Activated T-cell treated with anti-CD3 and anti-CD28 coated beads, Interleukin-2, amount 50 U/mL, for 4 hours (primary cell): ENCODE results near the gene CDYL2. TPM values are rescaled to one million over a fixed set of nuclear protein-coding genes. Genes with fewer than 3 reads are reported as not detected.

ENCODE experiments used
- ATAC-seq, 2 donors: fragments of 200-7000 bp; cut with Tn5 transposase; one replicate each; pipeline ENCODE4 v1.10.0; 2021
- DNase-seq: peaks from one replicate; pipeline ENCODE4 v3.0.0-alpha.2; 2020
- H3K27me3 Mint-ChIP-seq: one replicate; pipeline ENCODE4 v1.8.0; 2021; ENCODE audit warnings: low read depth, mixed read lengths
- H3K36me3 Mint-ChIP-seq: one replicate; pipeline ENCODE4 v1.8.0; 2022; ENCODE audit warnings: mixed read lengths; ENCODE audit not compliant: insufficient read depth
- H3K4me1 Mint-ChIP-seq: one replicate; pipeline ENCODE4 v1.8.0; 2021; ENCODE audit warnings: low read depth, mixed read lengths
- H3K4me3 Mint-ChIP-seq: one replicate; pipeline ENCODE4 v1.8.0; 2021; ENCODE audit warnings: mild to moderate bottlenecking, moderate library complexity, mixed read lengths
- H3K9me3 Mint-ChIP-seq: one replicate; pipeline ENCODE4 v1.8.0; 2021; ENCODE audit warnings: mixed read lengths
- total RNA-seq, 3 donors: library from RNA; stranded (reverse); gene quantifications; one replicate each; pipeline ENCODE4 v1.2.1, GENCODE V29; 2021

Gene CDYL2
- total RNA-seq = 10 to 100 TPM; 15.3 to 19.8 (median 15.6) TPM

- H3K27me3 Mint-ChIP-seq = no peaks in the 10 kb centered on the region
- H3K4me1 Mint-ChIP-seq = peaks cover 28% of the 10 kb centered on the region
- DNase-seq = peak; percentile 28
- peak; percentile 67 to 75 for ATAC-seq
- peaks cover 4% of the 10 kb centered on the region for H3K9me3 Mint-ChIP-seq
- H3K36me3 Mint-ChIP-seq = no peaks in the 10 kb centered on the region
- peak within 1 kb of the TSS; percentile 95 for H3K4me3 Mint-ChIP-seq
Observed at GRCh38 chr16:80804526-80805383, at the start of gene CDYL2. CDYL2 (minus strand) TSS chr16:80804598; CDS start chr16:80804173, 425 bp downstream.

GRCh38 chr16:80852261-80852872 lies 48.0 kb upstream of the CDYL2 start:
- Mint-ChIP-seq H3K9me3 (no peaks in the 10 kb centered on the region), H3K4me1 (no peaks in the 10 kb centered on the region), H3K36me3 (no peaks in the 10 kb centered on the region), H3K4me3 (no peak overlapping the region), H3K27me3 (peaks cover 18% of the 10 kb centered on the region)
- DNase-seq (no peak), ATAC-seq (no peak)

GRCh38 chr16:80851831-80852230 lies 47.4 kb upstream of the CDYL2 start:
- Mint-ChIP-seq H3K9me3 (no peaks in the 10 kb centered on the region), H3K36me3 (no peaks in the 10 kb centered on the region), H3K27me3 (peaks cover 18% of the 10 kb centered on the region)

GRCh38 chr16:80850757-80851156 lies 46.4 kb upstream of the CDYL2 start:
- no peak for ATAC-seq

More at GRCh38 chr16:80851831-80852230, 47.4 kb upstream of the CDYL2 start:
- Mint-ChIP-seq H3K4me1 (no peaks in the 10 kb centered on the region), H3K4me3 (no peak overlapping the region)
- ATAC-seq (no peak), DNase-seq (no peak)

GRCh38 chr16:80848862-80849261 lies 44.5 kb upstream of the CDYL2 start:
- Mint-ChIP-seq H3K36me3 (no peaks in the 10 kb centered on the region), H3K4me3 (no peak overlapping the region), H3K4me1 (no peaks in the 10 kb centered on the region), H3K9me3 (peaks cover 8% of the 10 kb centered on the region), H3K27me3 (peaks cover 14% of the 10 kb centered on the region)
- DNase-seq = no peak
- ATAC-seq = no peak

More at GRCh38 chr16:80850757-80851156, 46.4 kb upstream of the CDYL2 start:
- peaks cover 18% of the 10 kb centered on the region for H3K27me3 Mint-ChIP-seq
- no peak for DNase-seq
- H3K36me3 Mint-ChIP-seq = no peaks in the 10 kb centered on the region
- H3K4me3 Mint-ChIP-seq = no peak overlapping the region
- H3K4me1 Mint-ChIP-seq = no peaks in the 10 kb centered on the region
- no peaks in the 10 kb centered on the region for H3K9me3 Mint-ChIP-seq

GRCh38 chr16:80846680-80847079 lies 42.3 kb upstream of the CDYL2 start:
- no peak for ATAC-seq
- Mint-ChIP-seq H3K4me3 (no peak overlapping the region), H3K36me3 (no peaks in the 10 kb centered on the region), H3K27me3 (peaks cover 5% of the 10 kb centered on the region), H3K9me3 (peaks cover 17% of the 10 kb centered on the region), H3K4me1 (no peaks in the 10 kb centered on the region)
- no peak for DNase-seq

- no peak overlapping the region for H3K4me3 Mint-ChIP-seq
- no peaks in the 10 kb centered on the region for H3K4me1 Mint-ChIP-seq
- H3K36me3 Mint-ChIP-seq = no peaks in the 10 kb centered on the region
- H3K27me3 Mint-ChIP-seq = peaks cover 9% of the 10 kb centered on the region
- ATAC-seq (no peak), DNase-seq (no peak)
- peaks cover 21% of the 10 kb centered on the region for H3K9me3 Mint-ChIP-seq
Observed at GRCh38 chr16:80846275-80846674, 41.9 kb upstream of the CDYL2 start.

- Mint-ChIP-seq H3K9me3 (peaks cover 27% of the 10 kb centered on the region), H3K36me3 (peaks cover 2% of the 10 kb centered on the region), H3K4me1 (no peaks in the 10 kb centered on the region), H3K27me3 (peaks cover 19% of the 10 kb centered on the region), H3K4me3 (no peak overlapping the region)
- ATAC-seq (no peak), DNase-seq (no peak)
Observed at GRCh38 chr16:80844395-80844794, 40.0 kb upstream of the CDYL2 start.

GRCh38 chr16:80841231-80841630 lies 36.8 kb upstream of the CDYL2 start:
- Mint-ChIP-seq H3K9me3 (peaks cover 27% of the 10 kb centered on the region), H3K27me3 (peaks cover 33% of the 10 kb centered on the region), H3K36me3 (peaks cover 2% of the 10 kb centered on the region), H3K4me3 (no peak overlapping the region), H3K4me1 (no peaks in the 10 kb centered on the region)
- ATAC-seq (no peak), DNase-seq (no peak)

GRCh38 chr16:80837533-80838147 lies 33.2 kb upstream of the CDYL2 start:
- Mint-ChIP-seq H3K27me3 (peaks cover 40% of the 10 kb centered on the region), H3K4me3 (no peak overlapping the region), H3K36me3 (peaks cover 2% of the 10 kb centered on the region), H3K9me3 (peaks cover 15% of the 10 kb centered on the region), H3K4me1 (no peaks in the 10 kb centered on the region)
- ATAC-seq = no peak
- no peak for DNase-seq

- no peaks in the 10 kb centered on the region for H3K4me1 Mint-ChIP-seq
- no peak for ATAC-seq
- no peak overlapping the region for H3K4me3 Mint-ChIP-seq
- H3K9me3 Mint-ChIP-seq = peaks cover 11% of the 10 kb centered on the region
- H3K36me3 Mint-ChIP-seq = peaks cover 2% of the 10 kb centered on the region
- H3K27me3 Mint-ChIP-seq = peaks cover 35% of the 10 kb centered on the region
- no peak for DNase-seq
Observed at GRCh38 chr16:80836846-80837245, 32.4 kb upstream of the CDYL2 start.

GRCh38 chr16:80836202-80836601 lies 31.8 kb upstream of the CDYL2 start:
- DNase-seq (no peak), ATAC-seq (no peak)
- Mint-ChIP-seq H3K36me3 (peaks cover 2% of the 10 kb centered on the region), H3K4me1 (no peaks in the 10 kb centered on the region), H3K27me3 (peaks cover 30% of the 10 kb centered on the region), H3K4me3 (no peak overlapping the region), H3K9me3 (peaks cover 5% of the 10 kb centered on the region)

GRCh38 chr16:80831039-80831438 lies 26.6 kb upstream of the CDYL2 start:
- peaks cover 15% of the 10 kb centered on the region for H3K27me3 Mint-ChIP-seq
- H3K4me1 Mint-ChIP-seq = no peaks in the 10 kb centered on the region
- no peak for ATAC-seq

GRCh38 chr16:80828495-80828894 lies 24.1 kb upstream of the CDYL2 start:
- DNase-seq (no peak), ATAC-seq (no peak)
- Mint-ChIP-seq H3K36me3 (no peaks in the 10 kb centered on the region), H3K4me3 (no peak overlapping the region), H3K4me1 (peaks cover 2% of the 10 kb centered on the region), H3K27me3 (peaks cover 9% of the 10 kb centered on the region), H3K9me3 (no peaks in the 10 kb centered on the region)

More at GRCh38 chr16:80831039-80831438, 26.6 kb upstream of the CDYL2 start:
- Mint-ChIP-seq H3K9me3 (no peaks in the 10 kb centered on the region), H3K4me3 (no peak overlapping the region), H3K36me3 (no peaks in the 10 kb centered on the region)
- no peak for DNase-seq
